ENCODE results near the gene THSD4. TPM values are rescaled to one million over a fixed set of nuclear protein-coding genes. Genes with fewer than 3 reads are reported as not detected.

The THSD4 gene
- total RNA-seq, 1 experiment from 2014 or later = 29.0 TPM

DNA sequence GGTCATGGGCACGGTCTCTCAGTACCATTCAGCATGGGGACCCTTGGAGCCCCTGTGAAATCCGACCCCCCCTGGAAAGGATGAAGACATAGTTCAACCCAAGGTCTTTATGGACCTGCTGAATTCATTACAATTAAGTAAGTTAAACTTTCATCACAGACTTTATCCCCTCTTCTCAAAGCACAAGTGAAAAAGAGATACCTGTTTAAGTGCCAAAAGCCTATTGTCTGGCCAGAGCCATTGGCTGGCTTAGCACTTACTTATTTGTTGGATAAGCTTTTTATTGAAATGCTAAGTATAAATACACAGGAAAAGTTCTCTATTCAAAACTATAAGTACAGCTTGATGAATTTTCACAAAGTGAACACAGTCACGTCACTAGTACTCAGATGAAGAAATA is 566.7 kb downstream of the THSD4 start:
- Histone ChIP-seq H3K36me3 (ENCODE audit: low read depth, low read length) (no peaks in the 10 kb centered on the region), H3K4me3 (ENCODE audit: low read length) (no peak overlapping the region), H3K9ac (ENCODE audit: low read length) (no peak overlapping the region), H3F3A (ENCODE audit: low read length, unreplicated experiment) (peaks cover 5% of the 10 kb centered on the region), H3K27ac (ENCODE audit: low read length) (no peak overlapping the region), H3K4me2 (ENCODE audit: low read length) (no peak overlapping the region), H3K4me1 (ENCODE audit: insufficient read depth, low read length) (peaks cover 60% of the 10 kb centered on the region), H4K20me1 (ENCODE audit: low read length) (no peaks in the 10 kb centered on the region), H3K9me2 (replicated peaks; ENCODE audit: low read length) (no peaks in the 10 kb centered on the region; the same call in 1 of the 2 replicates), H3K9me3 (ENCODE audit: low read length) (no peaks in the 10 kb centered on the region), H3K79me2 (ENCODE audit: low read length) (no peaks in the 10 kb centered on the region), H2AFZ (ENCODE audit: low read length) (no peak overlapping the region), H3K27me3 (ENCODE audit: low read length) (no peaks in the 10 kb centered on the region)
- DNase-seq (no peak), ATAC-seq (no peak)
- no TSS peak for BruUV-seq (replicated peaks)
- TF ChIP-seq, protein P1, sequence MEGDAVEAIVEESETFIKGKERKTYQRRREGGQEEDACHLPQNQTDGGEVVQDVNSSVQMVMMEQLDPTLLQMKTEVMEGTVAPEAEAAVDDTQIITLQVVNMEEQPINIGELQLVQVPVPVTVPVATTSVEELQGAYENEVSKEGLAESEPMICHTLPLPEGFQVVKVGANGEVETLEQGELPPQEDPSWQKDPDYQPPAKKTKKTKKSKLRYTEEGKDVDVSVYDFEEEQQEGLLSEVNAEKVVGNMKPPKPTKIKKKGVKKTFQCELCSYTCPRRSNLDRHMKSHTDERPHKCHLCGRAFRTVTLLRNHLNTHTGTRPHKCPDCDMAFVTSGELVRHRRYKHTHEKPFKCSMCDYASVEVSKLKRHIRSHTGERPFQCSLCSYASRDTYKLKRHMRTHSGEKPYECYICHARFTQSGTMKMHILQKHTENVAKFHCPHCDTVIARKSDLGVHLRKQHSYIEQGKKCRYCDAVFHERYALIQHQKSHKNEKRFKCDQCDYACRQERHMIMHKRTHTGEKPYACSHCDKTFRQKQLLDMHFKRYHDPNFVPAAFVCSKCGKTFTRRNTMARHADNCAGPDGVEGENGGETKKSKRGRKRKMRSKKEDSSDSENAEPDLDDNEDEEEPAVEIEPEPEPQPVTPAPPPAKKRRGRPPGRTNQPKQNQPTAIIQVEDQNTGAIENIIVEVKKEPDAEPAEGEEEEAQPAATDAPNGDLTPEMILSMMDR (conservative IDR thresholded peaks at IDR 0.05; ENCODE audit: low read depth, low read length) = no peak
- TF ChIP-seq EZH2 (IDR thresholded peaks at IDR 0.05; ENCODE audit: low read length, unreplicated experiment) = no peak
- no peak for TF ChIP-seq EZH2phosphoT487 (IDR thresholded peaks at IDR 0.05; ENCODE audit: borderline replicate concordance, low read length)
- intact Hi-C loops (cut with micrococcal nuclease) = no loop called here
- CTCF ChIA-PET = no interaction called here
- POLR2A ChIA-PET (ENCODE audit: unreplicated experiment) = no interaction called here

DNA sequence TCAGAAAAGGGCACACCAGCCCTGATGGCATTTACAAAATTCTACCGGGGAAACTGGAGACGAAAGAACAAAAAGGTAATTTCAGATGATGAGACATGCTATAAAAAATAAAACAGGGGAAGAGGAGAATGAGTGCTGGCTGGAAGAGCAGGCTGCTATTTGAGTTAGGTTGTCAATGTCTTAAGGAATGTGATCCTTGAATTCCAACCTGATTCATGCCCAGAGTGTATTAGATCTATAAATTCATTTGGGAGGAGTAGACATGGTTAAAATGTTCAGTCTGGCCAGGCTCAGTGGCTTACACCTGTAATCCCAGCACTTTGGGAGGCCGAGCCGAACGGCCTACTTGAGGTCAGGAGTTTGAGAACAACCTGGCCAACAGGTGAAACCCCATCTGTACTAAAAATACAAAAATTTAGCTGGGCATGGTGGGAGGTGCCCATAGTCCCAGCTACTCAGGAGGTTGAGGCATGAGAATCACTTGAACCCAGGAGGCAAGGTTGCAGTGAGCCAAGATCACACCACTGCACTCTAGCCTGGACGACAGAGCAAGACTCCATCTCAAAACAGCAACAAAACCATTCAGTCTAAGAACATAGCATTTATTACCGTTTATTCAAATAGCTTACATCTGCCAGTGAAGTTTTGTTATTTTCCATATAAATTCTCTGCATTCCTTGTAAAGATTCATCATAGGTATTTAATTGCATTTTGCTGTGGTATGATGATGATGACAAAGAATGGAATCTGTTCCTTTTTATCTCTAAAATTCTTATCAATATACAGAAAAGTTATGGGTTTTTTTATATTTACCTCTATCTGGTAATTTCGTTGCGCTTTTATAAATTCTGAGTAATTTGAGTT is 568.4 kb downstream of the THSD4 start:
- no peak overlapping the region for H3K27ac ChIP-seq (ENCODE audit: low read length)
- no peaks in the 10 kb centered on the region; the same call in 1 of the 2 replicates for H3K9me2 ChIP-seq (replicated peaks; ENCODE audit: low read length)
- no peak overlapping the region for H3K9ac ChIP-seq (ENCODE audit: low read length)
- no peaks in the 10 kb centered on the region for H3K36me3 ChIP-seq (ENCODE audit: low read depth, low read length)
- no peak overlapping the region for H3K4me3 ChIP-seq (ENCODE audit: low read length)
- BruUV-seq (replicated peaks) = TSS peak; percentile 42
- ChIA-PET POLR2A (ENCODE audit: unreplicated experiment) (no interaction called here), CTCF (no interaction called here)
- TF ChIP-seq, protein P1 (conservative IDR thresholded peaks at IDR 0.05; ENCODE audit: low read depth, low read length) = no peak
- TF ChIP-seq EZH2phosphoT487 (IDR thresholded peaks at IDR 0.05; ENCODE audit: borderline replicate concordance, low read length) (no peak), EZH2 (IDR thresholded peaks at IDR 0.05; ENCODE audit: low read length, unreplicated experiment) (no peak)
- intact Hi-C loops (cut with micrococcal nuclease) = no loop called here
- no peaks in the 10 kb centered on the region for H3K9me3 ChIP-seq (ENCODE audit: low read length)
- ATAC-seq (peak; percentile 47), DNase-seq (peak; percentile 56)
- H2AFZ ChIP-seq (ENCODE audit: low read length) = no peak overlapping the region
- H3K4me1 ChIP-seq (ENCODE audit: insufficient read depth, low read length) = peaks cover 44% of the 10 kb centered on the region
- peak overlapping the region; percentile 11; the same call in 1 of the 2 replicates for H3K4me2 ChIP-seq (ENCODE audit: low read length)
- no peaks in the 10 kb centered on the region for H4K20me1 ChIP-seq (ENCODE audit: low read length)
- no peaks in the 10 kb centered on the region for H3K79me2 ChIP-seq (ENCODE audit: low read length)
- H3F3A ChIP-seq (ENCODE audit: low read length, unreplicated experiment) = peaks cover 5% of the 10 kb centered on the region
- no peaks in the 10 kb centered on the region for H3K27me3 ChIP-seq (ENCODE audit: low read length)

- ATAC-seq (no peak), DNase-seq (peak; percentile 18)
- no peaks in the 10 kb centered on the region for H3K9me3 ChIP-seq (ENCODE audit: low read length)
- H3K9me2 ChIP-seq (replicated peaks; ENCODE audit: low read length) = no peaks in the 10 kb centered on the region; the same call in 1 of the 2 replicates
- H3K4me3 ChIP-seq (ENCODE audit: low read length) = no peak overlapping the region
- POLR2A ChIA-PET (ENCODE audit: unreplicated experiment) = no interaction called here
- H3K4me2 ChIP-seq (ENCODE audit: low read length) = no peak overlapping the region
- TF ChIP-seq EZH2 (IDR thresholded peaks at IDR 0.05; ENCODE audit: low read length, unreplicated experiment) (no peak), EZH2phosphoT487 (IDR thresholded peaks at IDR 0.05; ENCODE audit: borderline replicate concordance, low read length) (no peak)
- TF ChIP-seq, protein P1 (conservative IDR thresholded peaks at IDR 0.05; ENCODE audit: low read depth, low read length) = no peak
- no peak overlapping the region for H3K27ac ChIP-seq (ENCODE audit: low read length)
- intact Hi-C loops (cut with micrococcal nuclease) = no loop called here
- no peaks in the 10 kb centered on the region for H3K27me3 ChIP-seq (ENCODE audit: low read length)
- H4K20me1 ChIP-seq (ENCODE audit: low read length) = no peaks in the 10 kb centered on the region
- H3K4me1 ChIP-seq (ENCODE audit: insufficient read depth, low read length) = peaks cover 25% of the 10 kb centered on the region
- no peaks in the 10 kb centered on the region for H3F3A ChIP-seq (ENCODE audit: low read length, unreplicated experiment)
- no TSS peak for BruUV-seq (replicated peaks)
- H3K9ac ChIP-seq (ENCODE audit: low read length) = no peak overlapping the region
- no peak overlapping the region for H2AFZ ChIP-seq (ENCODE audit: low read length)
- no peaks in the 10 kb centered on the region for H3K79me2 ChIP-seq (ENCODE audit: low read length)
- CTCF ChIA-PET = no interaction called here
- H3K36me3 ChIP-seq (ENCODE audit: low read depth, low read length) = no peaks in the 10 kb centered on the region
Measured at GRCh38 chr15:71685420-71685993, 570.2 kb downstream of the THSD4 start.
